COLO668 (cell line): Measurements from ENCODE around the gene DHRSX.
"Not testable (repeated sequence)": the region's sequence is repeated elsewhere in the genome, so short reads cannot be mapped to it uniquely, and the experiment has no call there.

Experiments used
- DNase-seq: peaks from one replicate; lab custom pipeline; 2025; ENCODE audit not compliant: unreplicated experiment; lab: John Stamatoyannopoulos, UW

The DHRSX gene

GRCh38 chrX:2520539-2520938, 19.8 kb upstream of the DHRSX start:
- no peak for DNase-seq

- DNase-seq: not testable (repeated sequence)
These were observed 18.9 kb upstream of the DHRSX start for GRCh38 chrX:2519638-2520037.

- DNase-seq: no peak
These were observed 16.3 kb upstream of the DHRSX start for GRCh38 chrX:2517055-2517454.

- no peak for DNase-seq
These were observed 15.8 kb upstream of the DHRSX start for GRCh38 chrX:2516623-2517022.

- DNase-seq: no peak
These were observed 13.4 kb upstream of the DHRSX start for GRCh38 chrX:2514131-2514530.

- DNase-seq: no peak
These were observed 12.4 kb upstream of the DHRSX start for GRCh38 chrX:2513121-2513664.

GRCh38 chrX:2512501-2512900, 11.7 kb upstream of the DHRSX start:
- no peak for DNase-seq

- DNase-seq: no peak
These were observed 10.6 kb upstream of the DHRSX start for GRCh38 chrX:2511326-2511725.

GRCh38 chrX:2508648-2509335, 8.0 kb upstream of the DHRSX start:
- DNase-seq: no peak

GRCh38 chrX:2507904-2508627, 7.3 kb upstream of the DHRSX start:
- no peak for DNase-seq

- no peak for DNase-seq
These were observed 6.4 kb upstream of the DHRSX start for GRCh38 chrX:2507196-2507595.

- DNase-seq: not testable (repeated sequence)
These were observed 4.6 kb upstream of the DHRSX start for GRCh38 chrX:2505341-2505740.

- DNase-seq: no peak
These were observed 4.0 kb upstream of the DHRSX start for GRCh38 chrX:2504706-2505332.

- DNase-seq: no peak
These were observed 3.1 kb upstream of the DHRSX start for GRCh38 chrX:2503591-2504500.

- no peak for DNase-seq
These were observed 2.1 kb upstream of the DHRSX start for GRCh38 chrX:2502668-2503519.

- no peak for DNase-seq
These were observed 1.4 kb upstream of the DHRSX start for GRCh38 chrX:2502120-2502667.

GRCh38 chrX:2501559-2502102, 855 bp upstream of the DHRSX start:
- no peak for DNase-seq

- DNase-seq: no peak
These were observed 529 bp downstream of the DHRSX start for GRCh38 chrX:2500091-2500802.

GRCh38 chrX:2499507-2499906, 1.3 kb downstream of the DHRSX start:
- DNase-seq: no peak
